Amniotic epithelial cell (primary cell): ENCODE results near the gene SLC6A17.

ENCODE experiments used
- DNase-seq: peaks from one replicate; pipeline ENCODE4 v3.0.0-alpha.2; 2010; ENCODE audit warnings: low read depth

SLC6A17 gene

DNA sequence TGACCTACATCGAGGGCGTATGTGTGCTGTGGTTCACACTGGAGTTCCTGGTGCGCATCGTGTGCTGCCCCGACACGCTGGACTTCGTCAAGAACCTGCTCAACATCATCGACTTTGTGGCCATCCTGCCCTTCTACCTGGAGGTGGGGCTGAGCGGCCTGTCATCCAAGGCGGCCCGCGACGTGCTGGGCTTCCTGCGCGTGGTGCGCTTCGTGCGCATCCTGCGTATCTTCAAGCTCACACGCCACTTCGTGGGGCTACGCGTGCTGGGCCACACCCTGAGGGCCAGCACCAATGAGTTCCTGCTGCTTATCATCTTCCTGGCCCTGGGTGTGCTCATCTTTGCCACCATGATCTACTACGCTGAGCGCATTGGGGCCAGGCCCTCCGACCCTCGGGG, 72.8 kb downstream of the SLC6A17 start:
- DNase-seq = no peak

DNA sequence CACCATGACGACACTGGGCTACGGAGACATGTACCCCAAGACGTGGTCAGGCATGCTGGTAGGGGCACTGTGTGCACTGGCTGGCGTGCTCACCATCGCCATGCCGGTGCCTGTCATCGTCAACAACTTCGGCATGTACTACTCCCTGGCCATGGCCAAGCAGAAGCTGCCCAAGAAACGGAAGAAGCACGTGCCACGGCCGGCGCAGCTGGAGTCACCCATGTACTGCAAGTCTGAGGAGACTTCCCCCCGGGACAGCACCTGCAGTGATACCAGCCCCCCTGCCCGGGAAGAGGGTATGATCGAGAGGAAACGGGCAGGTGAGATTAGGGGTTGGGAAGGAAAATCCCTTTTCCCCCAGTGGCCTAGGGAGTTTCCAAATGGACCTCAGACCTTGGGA, 73.3 kb downstream of the SLC6A17 start:
- DNase-seq = no peak

DNA sequence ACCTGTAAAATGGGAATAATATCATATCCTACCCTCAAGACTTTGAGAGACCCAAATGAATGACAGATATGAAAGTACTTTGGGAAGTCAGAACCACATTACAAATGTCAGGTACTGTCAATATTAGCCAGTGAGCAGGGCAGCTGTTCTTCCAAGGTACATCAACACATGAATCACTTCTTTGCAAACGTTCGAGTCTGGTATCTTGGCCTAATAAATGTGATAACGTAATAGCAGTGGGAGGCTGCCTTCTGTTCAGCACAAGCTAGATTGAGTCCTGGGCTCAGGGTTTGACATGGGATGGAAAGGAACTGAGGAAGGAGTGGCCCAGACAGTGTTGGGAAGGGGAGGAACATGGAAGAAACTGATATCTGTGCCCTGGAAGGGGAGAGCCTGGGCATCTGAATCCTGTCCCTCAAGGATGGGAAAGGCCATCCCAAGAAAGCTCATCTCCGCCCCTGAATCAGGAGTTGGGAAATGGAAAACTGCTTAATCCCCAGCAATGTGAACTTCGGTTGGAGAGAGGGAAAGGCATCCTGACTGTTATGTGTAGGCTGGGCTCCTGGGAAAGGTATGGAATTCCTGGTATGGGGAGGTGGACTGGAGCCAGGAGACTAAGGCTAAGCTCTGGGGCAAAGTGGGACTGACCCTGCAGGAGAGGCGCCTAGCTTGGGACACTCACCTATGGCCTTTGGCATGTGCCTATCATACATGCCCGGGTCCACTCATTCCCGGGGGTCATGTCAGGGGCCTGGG, 74.1 kb downstream of the SLC6A17 start:
- peak; percentile 83 for DNase-seq

DNA sequence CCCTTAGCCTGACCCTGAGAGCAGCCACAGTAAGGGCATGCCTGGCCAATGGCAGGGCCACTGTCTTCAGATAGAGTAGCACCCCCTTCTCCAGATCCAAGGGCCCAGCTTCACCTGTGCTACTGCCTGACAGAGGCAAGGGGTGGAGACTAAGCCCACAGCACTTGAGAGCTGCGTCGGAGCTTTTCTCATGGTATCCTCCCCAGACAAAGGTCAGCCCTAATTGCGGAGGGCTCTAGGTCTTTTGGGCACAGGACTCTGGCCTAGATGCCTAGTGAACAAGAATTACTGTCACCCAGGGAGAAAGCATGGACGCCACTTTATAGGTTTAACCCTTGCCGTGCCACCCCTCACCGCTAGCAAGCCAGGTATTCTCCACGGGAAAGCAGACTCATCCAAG, 74.9 kb downstream of the SLC6A17 start:
- no peak for DNase-seq

GRCh38 chr1:110225756-110226404, 75.6 kb downstream of the SLC6A17 start:
- no peak for DNase-seq

DNA sequence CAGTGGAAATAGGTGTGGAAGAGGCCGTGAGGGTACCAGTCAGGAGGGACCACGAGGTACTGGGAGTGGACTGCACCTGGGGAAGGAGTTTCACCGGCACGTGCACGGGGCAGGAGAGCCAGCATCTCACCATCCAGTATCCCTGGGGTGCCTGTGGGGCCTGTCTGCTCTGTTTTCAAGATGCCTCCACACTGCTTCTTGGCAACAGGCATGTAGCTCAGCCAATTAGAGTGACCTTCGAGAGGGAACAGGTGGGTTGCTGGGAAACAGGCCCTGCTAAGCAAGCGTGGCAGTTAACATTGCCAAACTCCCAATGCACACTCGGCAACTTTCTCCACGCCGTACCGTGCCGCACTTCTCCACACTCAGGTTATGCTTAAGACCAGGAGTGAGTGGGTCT, 77.5 kb downstream of the SLC6A17 start:
- DNase-seq = no peak

GRCh38 chr1:110228381-110228780, 78.1 kb downstream of the SLC6A17 start:
- no peak for DNase-seq

DNA sequence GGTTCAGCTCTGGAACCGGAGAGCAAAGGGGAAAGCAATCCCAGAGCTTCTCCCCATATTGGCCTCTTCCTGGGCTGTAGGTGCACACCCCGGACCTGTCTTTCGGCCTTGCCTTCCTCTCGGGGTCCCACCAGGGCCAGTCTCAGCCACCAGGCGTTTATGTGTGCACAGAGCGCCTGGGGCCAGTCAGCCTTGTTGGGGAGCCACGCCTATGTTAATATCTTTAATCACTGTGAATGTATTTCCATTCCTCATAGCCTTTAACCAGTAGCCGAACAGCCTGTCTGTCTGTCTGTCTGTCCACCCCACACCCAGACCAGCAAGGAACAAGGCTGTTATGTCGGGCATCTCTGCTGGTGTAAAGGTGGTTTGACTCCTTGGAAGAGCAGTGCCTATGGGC, 78.6 kb downstream of the SLC6A17 start:
- DNase-seq = no peak

GRCh38 chr1:110229348-110230001, 79.2 kb downstream of the SLC6A17 start:
- DNase-seq = peak; percentile 86

- peak; percentile 32 for DNase-seq
Observed at GRCh38 chr1:110230381-110231199, 80.3 kb downstream of the SLC6A17 start.

DNA sequence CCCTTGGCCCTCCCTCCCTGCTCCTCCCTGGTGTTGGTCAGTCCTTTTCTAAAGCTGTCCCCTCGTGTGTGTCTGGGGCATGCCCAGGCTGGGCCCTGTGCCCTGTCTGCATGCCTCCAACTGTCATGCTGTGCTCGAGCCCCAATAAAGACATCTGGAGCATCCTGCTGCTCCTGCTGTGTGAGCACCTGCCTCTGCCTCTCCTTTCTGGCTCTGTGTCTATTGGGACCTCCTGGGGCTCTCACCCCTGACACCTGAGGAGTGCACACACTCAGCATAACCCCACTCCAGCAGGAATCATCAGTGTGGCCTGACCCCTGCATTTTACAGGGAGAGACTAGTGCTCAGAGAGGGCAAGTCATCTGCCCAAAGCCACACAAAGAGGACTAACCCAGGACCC, 83.6 kb downstream of the SLC6A17 start:
- no peak for DNase-seq

DNA sequence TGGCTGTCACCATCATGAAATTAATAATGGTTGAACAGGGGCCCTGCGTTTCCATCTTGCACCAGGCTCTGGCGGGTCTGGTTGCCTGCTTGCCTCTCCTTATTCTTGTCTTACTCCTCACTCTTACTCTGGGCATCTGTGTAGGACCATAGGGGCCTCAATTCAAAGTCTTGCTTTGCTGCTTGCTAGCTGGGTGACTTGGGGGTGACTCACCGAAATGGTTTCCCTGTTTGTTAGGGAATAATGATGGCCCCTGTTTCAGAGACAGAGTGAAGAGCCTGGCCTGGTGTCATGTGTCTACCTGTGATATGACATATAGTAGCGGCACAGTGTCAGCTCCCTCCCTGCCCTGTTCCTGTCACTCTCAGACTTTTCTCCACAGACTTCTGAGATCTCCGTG, 84.4 kb downstream of the SLC6A17 start:
- no peak for DNase-seq

GRCh38 chr1:110235181-110235833, 85.0 kb downstream of the SLC6A17 start:
- DNase-seq = no peak

GRCh38 chr1:110235834-110236682, 85.8 kb downstream of the SLC6A17 start:
- DNase-seq = peak; percentile 94

DNA sequence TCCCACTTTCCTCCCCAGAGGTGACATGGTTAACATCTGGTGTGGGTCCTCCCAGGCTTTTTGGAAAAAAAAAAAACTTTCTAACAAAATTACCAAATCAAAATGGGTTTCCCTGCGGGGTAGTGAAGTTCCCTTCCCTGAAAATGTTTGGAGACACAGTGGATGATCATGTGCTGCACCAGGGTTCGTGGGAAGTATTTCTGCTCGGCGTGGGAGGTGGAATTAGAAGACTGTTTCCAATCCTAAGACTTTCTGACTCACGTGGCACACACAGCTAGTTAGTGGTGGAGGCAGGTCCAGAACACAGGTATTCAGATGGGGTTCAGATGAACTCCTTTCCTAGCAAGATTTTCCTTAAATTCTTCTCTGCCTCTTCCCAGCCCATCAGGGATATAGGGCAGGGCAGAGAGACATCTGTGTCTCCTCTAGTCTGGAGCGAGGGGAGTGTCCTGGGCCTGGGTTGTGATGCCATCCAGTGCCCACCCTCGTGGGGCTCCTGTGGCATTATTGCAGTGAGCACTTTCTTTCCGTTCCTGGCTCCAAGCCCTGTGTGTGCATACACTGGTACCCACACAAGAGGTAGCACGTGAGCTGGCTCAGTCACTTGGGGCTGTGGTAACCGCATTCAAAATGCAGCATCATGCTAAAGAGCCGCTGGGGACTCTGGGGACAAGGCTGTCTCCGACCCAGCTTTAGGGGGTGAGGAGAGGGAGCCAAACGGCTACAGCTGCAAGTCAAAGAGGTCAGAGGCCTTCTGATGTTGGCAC, 87.3 kb downstream of the SLC6A17 start:
- peak; percentile 65 for DNase-seq

DNA sequence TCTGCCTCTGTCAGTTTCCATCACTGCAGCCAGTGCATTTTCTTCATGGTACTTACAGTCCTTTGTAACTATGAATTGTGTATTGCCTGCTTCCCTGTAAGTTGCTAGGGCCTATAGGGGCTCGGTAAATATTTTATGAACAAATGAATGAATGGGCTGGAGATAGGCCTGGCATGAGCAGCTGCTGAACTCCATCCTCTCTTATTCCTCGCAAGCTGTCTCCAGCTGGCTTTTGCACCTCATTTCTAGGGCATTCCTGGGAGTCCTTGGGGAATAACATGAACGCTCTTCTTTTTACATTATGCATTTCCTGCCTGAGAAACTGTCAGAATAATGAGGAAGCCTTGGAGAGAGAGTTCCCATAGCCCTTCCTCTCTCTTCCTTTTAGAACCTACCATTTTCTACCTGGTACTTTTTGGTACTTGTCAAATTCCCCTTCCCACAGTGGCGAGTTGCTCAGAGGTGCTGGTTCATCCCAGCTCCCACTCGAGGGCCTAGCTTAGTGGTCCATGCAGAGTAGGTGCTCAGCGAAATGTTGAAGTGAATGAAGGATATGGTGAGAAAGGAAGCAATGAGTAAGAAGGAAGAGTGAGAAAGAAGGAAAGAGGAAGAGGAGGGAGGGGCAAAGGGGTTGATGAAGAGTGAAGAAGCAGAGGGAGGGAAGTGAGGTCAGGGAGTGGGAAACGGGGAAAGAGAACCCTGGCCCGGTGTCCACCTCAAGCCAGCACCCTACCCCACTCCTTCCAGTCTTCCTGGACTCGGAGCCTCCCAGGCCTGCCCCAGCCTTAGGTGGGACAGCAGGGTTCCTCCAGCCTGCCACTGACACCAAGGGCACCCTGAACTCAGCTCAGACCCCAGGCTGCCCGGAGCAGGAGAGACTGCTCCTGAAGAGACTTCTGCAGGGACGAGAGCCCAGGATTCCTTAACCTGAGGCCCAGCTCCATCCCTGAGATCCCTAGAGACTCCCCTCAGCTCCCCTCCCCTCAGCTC, 89.4 kb downstream of the SLC6A17 start:
- DNase-seq = no peak

DNA sequence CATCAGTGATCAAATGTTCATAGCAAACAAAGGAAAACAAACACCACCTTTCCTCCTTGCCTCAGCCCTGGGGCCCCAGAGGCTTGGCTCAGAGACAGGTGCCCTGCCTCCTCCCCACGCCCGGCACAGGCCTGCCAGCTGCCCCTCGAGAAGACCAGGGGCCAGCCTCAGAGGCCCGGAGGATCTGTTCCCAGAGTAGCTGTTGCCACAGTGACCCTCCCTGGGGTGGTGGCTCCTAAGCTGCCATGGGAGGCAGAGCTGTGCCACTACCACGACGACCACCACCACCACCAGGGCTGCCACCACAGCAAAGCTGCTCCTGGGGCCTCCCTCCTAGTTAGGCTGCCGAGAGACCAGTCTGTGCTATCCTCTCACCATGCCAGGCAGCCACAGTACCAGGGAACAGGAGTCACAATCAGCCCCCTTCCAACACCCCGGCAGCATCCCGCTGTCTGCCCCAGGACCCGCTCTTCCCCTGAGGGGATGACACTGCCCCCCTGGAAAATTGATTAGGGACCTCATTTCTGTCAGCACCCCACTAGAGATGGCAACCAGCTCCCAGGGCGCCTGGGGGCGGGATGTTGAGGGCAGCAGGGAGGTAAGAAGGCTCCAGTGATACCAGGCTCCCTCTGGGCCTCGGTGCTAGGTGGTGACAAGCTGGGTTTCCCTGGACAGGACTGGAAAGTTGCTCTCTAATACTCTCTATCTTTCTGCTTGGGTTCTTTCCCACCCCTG, 90.3 kb downstream of the SLC6A17 start:
- DNase-seq = no peak

DNA sequence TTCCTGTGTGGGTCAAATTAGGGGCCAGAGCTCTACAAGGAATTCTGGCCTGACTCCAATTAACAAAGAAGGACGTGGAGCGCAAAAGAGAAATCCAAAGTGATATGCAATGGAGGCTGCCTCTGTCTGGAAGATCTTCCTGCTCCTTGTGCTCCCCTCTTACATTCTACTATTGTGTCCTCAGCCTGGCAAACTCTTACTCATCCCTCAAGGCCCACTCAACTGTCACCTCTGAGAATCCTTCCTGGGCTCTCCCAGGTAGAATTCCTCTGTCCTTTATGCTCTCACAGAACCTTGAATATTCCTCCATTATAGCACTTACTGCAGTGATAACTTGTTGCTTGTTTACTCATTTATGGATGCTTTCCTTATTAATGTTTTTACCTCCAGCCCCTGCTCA, 91.2 kb downstream of the SLC6A17 start:
- no peak for DNase-seq
